SK-N-SH (cell line): ENCODE results near the gene PRPF40A. TPM values are rescaled to one million over a fixed set of nuclear protein-coding genes. Genes with fewer than 3 reads are reported as not detected.

Experiments
- CTCF ChIA-PET: fragments of 300-600, 350-600 bp; formaldehyde crosslinking; extraction: SDS; loops from one replicate; lab custom pipeline; 2021; lab: Yijun Ruan, JAX
- POLR2A ChIA-PET: fragments of 350-600 bp; sonication (Branson Sonifier 250); formaldehyde crosslinking; extraction: SDS; loops from one replicate; lab custom pipeline; 2020; ENCODE audit warnings: antibody characterized with exemption, inconsistent platforms; lab: Yijun Ruan, JAX
- DNase-seq: peaks from one replicate; pipeline ENCODE4 v3.0.0; 2012
- H2AFZ ChIP-seq: fragments of 200-600 bp; sonication (generic); 2 replicates; pipeline ENCODE4 v1.8.1; 2016; ENCODE audit warnings: antibody characterized with exemption, mild to moderate bottlenecking, low read depth
- H3F3A ChIP-seq: fragments of 200-600 bp; sonication (generic); replicated peaks from 2 replicates; pipeline ENCODE3; 2016; ENCODE audit warnings: antibody characterized with exemption, mild to moderate bottlenecking; ENCODE audit not compliant: insufficient read depth
- H3K27ac ChIP-seq, 2 experiments: fragments of 200-500 bp in 1 of 2; fragments of 200-600 bp in 1 of 2; sonication (Bioruptor generic) in 1 of 2; sonication (generic), shearing (Covaris generic) in 1 of 2; 2 replicates each; pipeline versions ENCODE4 v1.5.1 to v1.6.1; 2014 to 2016; ENCODE audit warnings: low read depth in 2 of 2, inconsistent platforms in 1 of 2, low read length in 1 of 2, mild to moderate bottlenecking in 1 of 2, mixed read lengths in 1 of 2
- H3K27me3 ChIP-seq: fragments of 200-600 bp; sonication (generic), shearing (Covaris generic); 2 replicates; pipeline ENCODE4 v1.6.1; 2016; ENCODE audit warnings: mixed run types; ENCODE audit not compliant: insufficient read depth
- H3K36me3 ChIP-seq, 2 experiments: fragments of 200-500 bp in 1 of 2; fragments of 200-600 bp in 1 of 2; sonication (Bioruptor generic) in 1 of 2; sonication (generic) in 1 of 2; replicated peaks in 1 of 2; 2 replicates each; pipeline versions ENCODE3 to v1.5.1; 2014 to 2016; ENCODE audit warnings: low read length in 1 of 2, mild to moderate bottlenecking in 1 of 2; ENCODE audit not compliant: insufficient read depth in 2 of 2, control insufficient read depth in 1 of 2
- H3K4me1 ChIP-seq, 2 experiments: fragments of 200-500 bp in 1 of 2; fragments of 200-600 bp in 1 of 2; sonication (Bioruptor generic) in 1 of 2; sonication (generic), shearing (Covaris generic) in 1 of 2; 2 replicates each; pipeline versions ENCODE4 v1.5.1 to v1.6.1; 2014 to 2016; ENCODE audit warnings: low read depth in 1 of 2, low read length in 1 of 2, mixed run types in 1 of 2; ENCODE audit not compliant: insufficient read depth in 2 of 2, control insufficient read depth in 1 of 2
- H3K4me2 ChIP-seq: fragments of 200-600 bp; sonication (generic), shearing (Covaris generic); 2 replicates; pipeline ENCODE4 v1.6.1; 2017; ENCODE audit warnings: mixed run types
- H3K4me3 ChIP-seq, 2 experiments: fragments of 200-500 bp in 1 of 2; fragments of 200-600 bp in 1 of 2; sonication (Bioruptor generic) in 1 of 2; sonication (generic), shearing (Covaris generic) in 1 of 2; 2 replicates each; pipeline versions ENCODE4 v1.5.1 to v1.8.1; 2014 to 2016; ENCODE audit warnings: low read depth in 2 of 2, inconsistent platforms in 1 of 2, low read length in 1 of 2, mild to moderate bottlenecking in 1 of 2, mixed read lengths in 1 of 2, moderate library complexity in 1 of 2
- H3K79me2 ChIP-seq: fragments of 200-600 bp; sonication (generic); 2 replicates; pipeline ENCODE4 v1.8.1; 2017; ENCODE audit warnings: mild to moderate bottlenecking; ENCODE audit not compliant: insufficient read depth
- H3K9ac ChIP-seq: fragments of 200-600 bp; sonication (generic); 2 replicates; pipeline ENCODE4 v1.6.1; 2017; ENCODE audit warnings: mixed run types
- H3K9me2 ChIP-seq: fragments of 200-600 bp; sonication (generic); 2 replicates; pipeline ENCODE4 v1.6.1; 2017; ENCODE audit warnings: mixed run types
- H3K9me3 ChIP-seq: fragments of 200-600 bp; sonication (generic); 2 replicates; pipeline ENCODE4 v1.6.1; 2017; ENCODE audit warnings: mixed run types, mild to moderate bottlenecking, moderate library complexity
- H4K20me1 ChIP-seq: fragments of 200-600 bp; sonication (generic); 2 replicates; pipeline ENCODE4 v1.6.1; 2017; ENCODE audit warnings: mild to moderate bottlenecking, mixed run types; ENCODE audit not compliant: insufficient read depth
- CHD2 ChIP-seq: fragments of 150-350 bp; IDR thresholded peaks from 2 replicates; pipeline ENCODE4 v1.6.1; 2018; ENCODE audit warnings: low read length; ENCODE audit not compliant: partially characterized antibody
- ELF1 ChIP-seq: IDR thresholded peaks from 2 replicates; pipeline ENCODE4 v1.4.0; 2012
- EZH2phosphoT487 ChIP-seq: fragments of 200-600 bp; sonication (generic); IDR thresholded peaks from 2 replicates; pipeline ENCODE4 v1.6.1; 2017; ENCODE audit warnings: low read depth, mixed run types, mild to moderate bottlenecking, antibody characterized with exemption, moderate library complexity, borderline replicate concordance
- FOSL2 ChIP-seq: IDR thresholded peaks from 2 replicates; pipeline ENCODE4 v1.4.0; 2012; ENCODE audit warnings: low read depth, mild to moderate bottlenecking, moderate library complexity, borderline replicate concordance
- FOXJ3 ChIP-seq: sonication (generic); formaldehyde crosslinking; IDR thresholded peaks from 2 replicates; pipeline ENCODE4 v1.5.1; 2020; ENCODE audit warnings: mild to moderate bottlenecking, missing genetic modification reagents
- GABPA ChIP-seq: IDR thresholded peaks from 2 replicates; pipeline ENCODE4 v1.4.0; 2012; ENCODE audit warnings: low read depth, mild to moderate bottlenecking
- IRF3 ChIP-seq: fragments of 150-350 bp; IDR thresholded peaks from 2 replicates; pipeline ENCODE4 v1.6.1; 2016; ENCODE audit warnings: mild to moderate bottlenecking, low read depth, low read length
- JUND ChIP-seq: IDR thresholded peaks from 2 replicates; pipeline ENCODE4 v1.4.0; 2012
- MAX ChIP-seq: IDR thresholded peaks from 2 replicates; pipeline ENCODE4 v1.4.0; 2012; ENCODE audit warnings: low read depth
- MEF2A ChIP-seq: IDR thresholded peaks from 2 replicates; pipeline ENCODE4 v1.4.0; 2012; ENCODE audit warnings: low read depth, borderline replicate concordance
- MXI1 ChIP-seq: IDR thresholded peaks from 2 replicates; pipeline ENCODE4 v1.6.1; 2012; ENCODE audit warnings: mild to moderate bottlenecking, low read depth, low read length, improper control_type of control experiment
- NFIC ChIP-seq: IDR thresholded peaks from 2 replicates; pipeline ENCODE4 v1.4.0; 2012; ENCODE audit warnings: borderline replicate concordance
- PBX3 ChIP-seq: IDR thresholded peaks from 2 replicates; pipeline ENCODE4; 2012
- POLR2AphosphoS5 ChIP-seq: IDR thresholded peaks from 2 replicates; pipeline ENCODE4 v1.6.1; 2012; ENCODE audit warnings: low read depth, low read length
- REST ChIP-seq: IDR thresholded peaks from 2 replicates; pipeline ENCODE4 v1.6.1; 2012; ENCODE audit warnings: mild to moderate bottlenecking, low read depth, low read length, moderate library complexity
- RFX5 ChIP-seq: IDR thresholded peaks from 2 replicates; pipeline ENCODE4 v1.6.1; 2012; ENCODE audit warnings: mild to moderate bottlenecking, improper control_type of control experiment, low read length
- RXRA ChIP-seq: IDR thresholded peaks from 2 replicates; pipeline ENCODE4 v1.4.0; 2012; ENCODE audit warnings: low read depth, mild to moderate bottlenecking, borderline replicate concordance
- SIN3A ChIP-seq: IDR thresholded peaks from 2 replicates; pipeline ENCODE4 v1.6.1; 2012; ENCODE audit warnings: low read depth, mild to moderate bottlenecking, low read length, moderate library complexity, borderline replicate concordance
- TAF1 ChIP-seq: IDR thresholded peaks from 2 replicates; pipeline ENCODE4 v1.6.1; 2012; ENCODE audit warnings: low read depth, mild to moderate bottlenecking, low read length, moderate library complexity, borderline replicate concordance
- TEAD4 ChIP-seq: IDR thresholded peaks from 2 replicates; pipeline ENCODE4 v1.4.0; 2012; ENCODE audit warnings: mild to moderate bottlenecking, borderline replicate concordance; ENCODE audit not compliant: insufficient read depth
- USF1 ChIP-seq: IDR thresholded peaks from 2 replicates; pipeline ENCODE4 v1.4.0; 2012; ENCODE audit warnings: low read depth, borderline replicate concordance
- YY1 ChIP-seq: IDR thresholded peaks from 2 replicates; pipeline ENCODE4 v1.4.0; 2012; ENCODE audit warnings: low read depth, mild to moderate bottlenecking
- ZBTB33 ChIP-seq: IDR thresholded peaks from 2 replicates; pipeline ENCODE4 v1.4.0; 2012; ENCODE audit warnings: low read depth, borderline replicate concordance
- WGBS: methylation state at CpG from one replicate; pipeline ENCODE4 v1.1.6; 2017; ENCODE audit warnings: low lambda C conversion rate; 5-methylcytosine and 5-hydroxymethylcytosine counted together
- polyA plus RNA-seq, 3 experiments: library from polyadenylated mRNA; depleted of rRNA; stranded (reverse); fragments of >200 nt; gene quantifications; 2 replicates each; pipeline ENCODE4 v1.2.3, GENCODE V29; 2012

PRPF40A gene
- 49.5 and 55.8 TPM in 2 replicates for polyA plus RNA-seq (2012; rRNA removed)
- 46.8 and 53.2 TPM in 2 replicates for polyA plus RNA-seq (2012; cell fraction: cytosol; rRNA removed)
- polyA plus RNA-seq (2012; cell fraction: nucleus; rRNA removed) = 109 and 128 TPM in 2 replicates

- Histone ChIP-seq H3K36me3 (peaks cover 30 to 41% of the 10 kb centered on the region in 2 experiments), H3K4me2 (peak within 1 kb of the TSS; percentile 88), H3K9me2 (no peaks in the 10 kb centered on the region), H4K20me1 (peaks cover 32% of the 10 kb centered on the region), H3K4me3 (peak within 1 kb of the TSS; percentile 97), H3K27ac (peak within 1 kb of the TSS; percentile 95 to 98), H3K27me3 (no peaks in the 10 kb centered on the region), H3K9me3 (no peaks in the 10 kb centered on the region), H2AFZ (peak within 1 kb of the TSS; percentile 88), H3K9ac (peak within 1 kb of the TSS; percentile 96), H3K4me1 (peaks cover 8 to 11% of the 10 kb centered on the region in 2 experiments; a peak in 3 of 4 replicates), H3K79me2 (peaks cover 87% of the 10 kb centered on the region), H3F3A (peaks cover 4% of the 10 kb centered on the region)
- CTCF ChIA-PET = interaction anchor here (1.0 to 2.5 kb wide), 6 partner anchors 21 to 542 kb away, joined by 3 to 9 read pairs (median 5); partner anchors contain the start of gene STAM2
- DNase-seq = peak; percentile 94
- under 1% methylated on average over 51 of the region's 71 CpGs for WGBS
- POLR2A ChIA-PET = interaction anchor here (0.6 to 0.7 kb wide), 3 partner anchors 357 to 840 kb away, joined by 3 to 4 read pairs (median 3); partner anchors contain the start of gene STAM2
- TF ChIP-seq PBX3 = peak; percentile 99
- TF ChIP-seq POLR2AphosphoS5 = peak; percentile 78
- no peak for TF ChIP-seq ZBTB33
- peak; percentile 85 for TF ChIP-seq IRF3
- TF ChIP-seq CHD2 = peak; percentile 96
- TF ChIP-seq JUND = no peak
- TF ChIP-seq FOXJ3 = no peak
- no peak for TF ChIP-seq USF1
- TF ChIP-seq NFIC = no peak
- TF ChIP-seq TAF1 = peak; percentile 66; the same call in 1 of the 2 replicates
- no peak for TF ChIP-seq MEF2A
- no peak; the same call in 1 of the 2 replicates for TF ChIP-seq RFX5
- no peak for TF ChIP-seq RXRA
- TF ChIP-seq SIN3A = no peak
- no peak for TF ChIP-seq EZH2phosphoT487
- peak; percentile 82 for TF ChIP-seq YY1
- TF ChIP-seq FOSL2 = no peak
- peak; percentile 48 for TF ChIP-seq MAX
- no peak for TF ChIP-seq REST
- peak; percentile 88 for TF ChIP-seq MXI1
- peak; percentile 56 for TF ChIP-seq GABPA
- peak; percentile 77 for TF ChIP-seq ELF1
- no peak for TF ChIP-seq TEAD4
Observed at GRCh38 chr2:152717228-152718075, at the start of gene PRPF40A. PRPF40A (minus strand) TSS chr2:152717461; CDS start chr2:152717439, 22 bp downstream.
